HTR-8/SVneo (cell line): Measurements from ENCODE around the gene CMYA5.
A peak's percentile ranks its signal among the peaks of the same experiment; 100 is the strongest.

Source experiments
- DNase-seq: peaks from one replicate; pipeline ENCODE4 v3.0.0; 2011; ENCODE audit warnings: low spot score, mixed read lengths; ENCODE audit not compliant: insufficient read length
- FAIRE-seq: peaks from 2 replicates; lab custom pipeline; 2011; peaks lifted over from hg19 to GRCh38; lab: Jason Lieb, UNC

Gene CMYA5

GRCh38 chr5:79785983-79786382, 96.3 kb downstream of the CMYA5 start:
- FAIRE-seq = no peak
- DNase-seq = no peak

- no peak for FAIRE-seq
- no peak for DNase-seq
Measured at GRCh38 chr5:79787448-79787847, 97.8 kb downstream of the CMYA5 start.

DNA sequence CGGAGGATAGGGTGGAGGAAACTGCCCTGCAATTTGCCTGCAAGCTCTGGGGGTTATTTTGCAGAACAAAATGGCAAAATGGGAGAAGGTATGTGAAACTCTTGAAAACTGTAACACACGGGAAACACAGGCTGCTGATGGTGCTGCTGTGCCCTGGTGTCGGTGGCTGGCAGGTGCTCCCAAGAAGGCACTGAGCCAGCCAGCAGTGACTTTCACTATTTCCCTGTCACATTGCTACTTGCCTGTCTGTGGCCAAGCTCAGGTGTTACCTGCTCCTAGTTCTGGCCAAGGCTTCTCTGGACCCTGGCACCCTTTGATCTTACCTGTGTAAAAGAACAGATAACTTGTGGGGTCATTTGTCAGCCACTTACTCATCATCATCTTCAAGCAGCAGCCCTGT, 102.2 kb downstream of the CMYA5 start:
- DNase-seq (no peak), FAIRE-seq (no peak)

DNA sequence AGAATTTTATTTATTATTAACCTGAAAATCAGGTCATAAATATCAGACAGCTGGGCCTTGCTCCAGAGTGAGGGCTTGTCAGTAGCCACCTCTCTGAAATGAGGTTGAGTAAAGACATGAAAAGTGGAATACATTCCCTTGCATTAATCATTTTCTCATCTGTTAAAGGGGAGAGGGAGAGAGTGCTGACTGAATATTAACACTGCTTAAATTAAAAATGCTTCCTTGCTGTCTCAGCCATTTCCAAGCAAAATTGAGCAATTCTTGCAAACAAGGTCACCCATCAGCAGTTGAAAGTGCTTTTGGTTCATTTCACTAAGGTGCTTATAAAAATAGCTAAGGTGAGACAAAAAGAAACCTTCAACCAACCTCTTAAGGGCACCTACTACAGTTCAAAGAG, 102.8 kb downstream of the CMYA5 start:
- no peak for FAIRE-seq
- no peak for DNase-seq

- DNase-seq = no peak
- FAIRE-seq = no peak
Measured at GRCh38 chr5:79793304-79793703, 103.7 kb downstream of the CMYA5 start.

- no peak for FAIRE-seq
- no peak for DNase-seq
Measured at GRCh38 chr5:79793722-79794121, 104.1 kb downstream of the CMYA5 start.

GRCh38 chr5:79794347-79794746, 104.7 kb downstream of the CMYA5 start:
- FAIRE-seq (no peak), DNase-seq (no peak)

DNA sequence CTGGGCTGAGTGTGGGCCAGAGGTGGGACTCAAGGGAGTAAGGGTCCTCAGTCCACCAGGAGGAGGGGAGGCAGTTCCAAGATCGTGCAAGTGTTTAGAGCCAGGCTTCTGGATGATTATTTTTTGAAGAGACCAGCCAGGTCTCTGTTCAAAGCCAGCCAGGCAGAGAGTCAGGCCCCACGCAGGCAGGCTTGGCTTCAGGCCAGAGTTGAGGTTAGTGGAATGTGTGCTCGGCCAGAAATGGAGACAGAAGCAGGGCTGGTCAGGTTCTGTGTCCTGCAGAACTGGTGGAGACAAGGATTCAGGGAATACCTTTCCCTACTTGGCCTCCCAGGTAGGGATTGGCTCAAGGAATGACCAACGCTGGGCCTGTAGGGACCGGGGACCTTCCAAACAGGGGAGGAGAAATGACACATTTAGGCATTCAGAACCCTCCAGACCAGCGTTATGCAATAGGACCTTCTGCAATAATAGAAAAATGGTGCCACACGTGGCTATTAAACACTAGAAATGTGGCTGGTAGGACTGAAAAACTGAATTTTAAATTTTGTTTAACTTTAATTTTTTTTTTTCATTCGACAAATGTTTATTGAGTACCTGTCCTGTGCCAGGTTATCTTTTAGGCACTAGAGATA, 106.2 kb downstream of the CMYA5 start:
- DNase-seq (no peak), FAIRE-seq (no peak)

GRCh38 chr5:79798893-79799590, 109.4 kb downstream of the CMYA5 start:
- DNase-seq (no peak), FAIRE-seq (no peak)

DNA sequence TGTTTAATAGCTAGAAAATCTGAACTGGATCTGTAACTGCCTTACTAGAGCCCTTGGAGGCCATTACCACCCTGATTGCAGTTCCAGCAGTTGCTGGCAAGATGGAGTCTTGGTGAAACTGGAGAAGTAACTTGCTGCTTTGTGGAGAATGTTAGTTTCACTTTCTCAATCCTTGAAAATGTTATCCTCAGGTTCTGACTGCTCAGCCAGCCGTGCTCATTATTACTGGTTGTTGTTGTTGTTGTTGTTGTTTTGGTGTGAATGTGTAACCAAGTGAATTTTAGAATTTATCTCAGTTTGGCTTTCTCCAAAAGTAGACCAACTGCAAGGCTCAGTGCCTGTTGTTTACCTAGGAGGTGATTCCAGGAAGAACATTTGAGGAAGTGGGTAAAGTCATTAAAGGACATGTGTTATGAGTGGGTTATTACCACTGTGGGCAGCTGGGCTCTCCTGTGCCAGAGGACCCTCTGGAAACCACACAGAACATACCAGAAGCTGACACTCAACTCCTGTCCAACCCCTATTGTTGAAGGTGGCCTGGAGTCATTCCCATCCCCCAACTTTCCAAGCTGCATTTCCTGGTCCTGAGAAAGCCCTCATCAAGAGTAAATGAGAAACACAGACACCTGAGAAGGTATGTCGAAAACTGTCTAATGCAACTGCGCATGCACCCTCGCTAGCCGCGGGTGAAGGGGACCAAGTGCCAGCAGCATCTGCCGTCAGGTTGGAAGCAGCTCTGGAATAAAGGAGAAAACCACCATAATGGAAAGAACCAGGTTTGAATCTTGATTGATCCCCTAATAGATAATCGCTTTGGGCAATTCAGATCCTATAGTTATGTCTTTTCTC, 111.6 kb downstream of the CMYA5 start:
- peak; percentile 20 for DNase-seq
- FAIRE-seq = no peak

DNA sequence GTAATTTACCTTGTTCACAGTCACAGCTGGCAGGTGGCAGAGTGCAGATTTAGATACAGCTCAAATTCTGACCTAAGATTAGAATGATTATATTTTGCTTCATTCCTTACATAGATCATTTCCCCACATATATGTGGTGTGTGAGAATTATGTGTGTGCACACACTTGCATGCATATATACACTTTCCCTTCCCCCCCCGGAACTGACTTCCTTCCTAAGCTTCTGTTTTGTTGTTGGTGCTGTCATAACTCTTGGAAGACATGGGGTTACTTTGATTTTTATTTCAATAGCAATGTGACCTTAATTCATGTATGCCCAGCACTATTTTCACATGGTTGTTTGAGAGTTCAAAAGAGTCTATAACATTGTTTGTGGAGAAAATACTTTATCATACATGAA, 112.8 kb downstream of the CMYA5 start:
- DNase-seq (no peak), FAIRE-seq (no peak)

DNA sequence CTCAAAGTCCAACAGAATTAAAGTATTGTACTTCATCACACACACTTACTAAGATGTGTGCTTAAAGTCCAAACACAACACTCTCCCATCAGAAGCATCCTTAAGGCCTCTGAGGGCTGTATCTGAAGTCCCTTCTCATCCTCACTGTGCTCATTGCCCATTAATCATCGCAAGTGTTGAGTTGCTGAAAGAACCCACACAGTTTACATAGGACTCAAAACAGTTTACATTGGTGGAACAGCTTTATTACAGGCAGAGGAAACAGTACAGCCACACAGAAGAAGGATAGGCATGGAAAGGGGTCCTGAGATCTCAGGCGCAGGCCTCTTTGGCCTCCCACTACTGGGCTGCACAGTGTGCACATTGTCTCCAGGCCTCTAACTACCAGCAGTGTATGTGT, 113.4 kb downstream of the CMYA5 start:
- DNase-seq (no peak), FAIRE-seq (no peak)

- DNase-seq = no peak
- FAIRE-seq = no peak
Measured at GRCh38 chr5:79806741-79807140, 117.1 kb downstream of the CMYA5 start.

GRCh38 chr5:79809743-79810142, 120.1 kb downstream of the CMYA5 start:
- DNase-seq (no peak), FAIRE-seq (no peak)

GRCh38 chr5:79811081-79811480, 121.4 kb downstream of the CMYA5 start:
- no peak for FAIRE-seq
- no peak for DNase-seq

- DNase-seq = no peak
- no peak for FAIRE-seq
Measured at GRCh38 chr5:79811904-79812303, 122.3 kb downstream of the CMYA5 start.

DNA sequence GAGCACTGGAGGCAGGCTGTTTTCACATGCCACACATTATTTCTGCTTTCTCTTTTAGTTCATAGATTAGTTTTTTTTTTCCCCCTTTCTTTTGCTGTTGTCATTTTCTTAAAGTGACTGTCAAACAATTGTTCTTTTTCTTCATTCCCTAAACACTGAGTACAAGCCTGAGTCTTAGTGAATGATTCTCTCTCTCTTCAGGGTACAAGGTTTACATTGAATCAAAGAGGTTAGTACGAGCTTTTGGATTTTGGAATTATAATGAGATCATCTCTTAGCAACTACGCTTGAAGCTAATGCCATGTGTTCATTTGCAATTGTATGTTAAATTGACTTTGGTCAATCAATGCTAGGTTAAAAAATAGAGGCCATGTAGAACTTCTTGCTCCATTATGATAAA, 125.1 kb downstream of the CMYA5 start:
- FAIRE-seq (no peak), DNase-seq (no peak)

DNA sequence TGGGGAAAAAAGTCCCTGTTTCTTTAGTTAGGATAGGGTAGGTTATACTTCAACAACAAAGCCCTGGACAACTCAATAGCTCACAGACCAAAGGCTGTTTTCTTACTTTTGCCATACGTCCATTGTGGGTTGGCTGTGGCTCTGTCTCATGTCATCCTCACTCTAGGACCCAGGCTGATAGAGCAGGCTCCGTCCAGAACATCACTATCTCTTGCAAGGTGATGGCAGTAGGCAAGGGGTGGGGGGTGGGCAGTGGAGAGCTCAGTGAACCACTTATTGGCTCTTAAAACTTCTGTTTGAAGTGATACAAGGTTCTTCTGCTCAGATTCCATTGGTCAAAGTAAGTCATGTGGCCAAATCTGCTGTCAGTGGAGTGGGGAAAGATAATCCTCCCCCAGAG, 126.4 kb downstream of the CMYA5 start:
- FAIRE-seq = no peak

DNA sequence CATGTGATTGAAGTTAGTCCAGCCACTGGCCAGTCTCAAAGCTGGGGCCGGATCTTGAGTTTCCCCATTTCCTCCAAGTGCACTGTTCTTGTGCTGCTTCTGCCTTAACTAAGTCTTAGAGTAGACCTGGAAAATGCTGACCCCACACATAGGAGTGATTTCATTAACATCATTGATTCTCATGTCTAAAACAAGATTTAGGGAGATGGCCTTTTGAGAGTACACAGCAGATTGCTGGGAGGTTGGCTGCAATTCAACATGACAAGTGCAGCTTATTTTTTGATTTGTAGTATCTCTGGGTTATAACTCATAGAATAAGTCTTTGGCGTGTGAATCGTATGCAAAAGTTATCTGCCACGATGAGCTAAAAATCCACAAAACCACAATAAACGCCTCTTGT, 131.0 kb downstream of the CMYA5 start:
- DNase-seq = no peak
- no peak for FAIRE-seq

More for the DNA sequence above, 126.4 kb downstream of the CMYA5 start:
- no peak for DNase-seq

DNA sequence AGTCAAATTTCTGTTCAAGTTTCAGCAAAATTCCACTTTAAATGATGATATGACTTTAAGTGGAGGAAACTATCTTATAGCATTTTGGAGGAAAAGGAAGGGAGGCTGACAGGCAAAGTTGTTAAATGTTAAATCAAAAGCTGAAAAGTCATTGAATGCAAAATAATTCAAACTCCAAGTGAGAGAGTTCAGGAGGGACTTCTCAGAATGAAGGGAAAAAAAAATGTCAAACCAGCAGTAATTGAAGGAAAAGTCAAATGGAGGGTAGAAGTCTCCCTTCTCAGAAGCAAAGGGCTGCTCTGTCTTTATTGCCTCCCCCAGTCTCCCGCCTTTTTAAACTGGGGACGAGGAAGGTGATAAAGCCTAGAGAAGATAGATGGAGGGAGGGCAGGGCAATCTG, 134.8 kb downstream of the CMYA5 start:
- no peak for DNase-seq
- no peak for FAIRE-seq

- no peak for FAIRE-seq
- DNase-seq = no peak
Measured at GRCh38 chr5:79825802-79826201, 136.2 kb downstream of the CMYA5 start.
